Measurements from ENCODE around the gene MGAT1. TPM values are rescaled to one million over a fixed set of nuclear protein-coding genes. Genes with fewer than 3 reads are reported as not detected.

MGAT1 gene
- total RNA-seq, 4 donors from 2014 or later = 67.6 to 136 (median 99.5) TPM

- Histone ChIP-seq H3K4me1 (peaks cover 4 to 44% of the 10 kb centered on the region in 2 donors), H3K36me3 (no peaks in the 10 kb centered on the region), H3K9me3 (no peaks in the 10 kb centered on the region), H3K27ac (peak overlapping the region; percentile 95 to 99), H3K4me3 (peak overlapping the region; percentile 80 to 99), H3K27me3 (no peaks in the 10 kb centered on the region)
- intact Hi-C loops (cut with DNase I; ENCODE audit: low total_unique reads) = no loop called here
- DNase-seq = peak; percentile 45 to 58
- TF ChIP-seq CTCF (IDR thresholded peaks at IDR 0.05) (peak in 2 of 4 experiments; percentile 11 to 28), POLR2A (IDR thresholded peaks at IDR 0.05) (no peak)
Measured at GRCh38 chr5:180803181-180804128, 849 bp upstream of the MGAT1 start.

- H3K4me3 ChIP-seq = peak overlapping the region; percentile 80 to 99
- H3K9me3 ChIP-seq = no peaks in the 10 kb centered on the region
- TF ChIP-seq CTCF (IDR thresholded peaks at IDR 0.05) (no peak), POLR2A (IDR thresholded peaks at IDR 0.05) (no peak)
- peak overlapping the region; percentile 95 to 99 for H3K27ac ChIP-seq
- intact Hi-C loops (cut with DNase I; ENCODE audit: low total_unique reads) = no loop called here
- H3K27me3 ChIP-seq = no peaks in the 10 kb centered on the region
- H3K36me3 ChIP-seq = no peaks in the 10 kb centered on the region
- no peak for DNase-seq
- H3K4me1 ChIP-seq = peaks cover 4 to 43% of the 10 kb centered on the region in 2 donors
Measured at GRCh38 chr5:180801596-180802324, 846 bp downstream of the MGAT1 start.

DNA sequence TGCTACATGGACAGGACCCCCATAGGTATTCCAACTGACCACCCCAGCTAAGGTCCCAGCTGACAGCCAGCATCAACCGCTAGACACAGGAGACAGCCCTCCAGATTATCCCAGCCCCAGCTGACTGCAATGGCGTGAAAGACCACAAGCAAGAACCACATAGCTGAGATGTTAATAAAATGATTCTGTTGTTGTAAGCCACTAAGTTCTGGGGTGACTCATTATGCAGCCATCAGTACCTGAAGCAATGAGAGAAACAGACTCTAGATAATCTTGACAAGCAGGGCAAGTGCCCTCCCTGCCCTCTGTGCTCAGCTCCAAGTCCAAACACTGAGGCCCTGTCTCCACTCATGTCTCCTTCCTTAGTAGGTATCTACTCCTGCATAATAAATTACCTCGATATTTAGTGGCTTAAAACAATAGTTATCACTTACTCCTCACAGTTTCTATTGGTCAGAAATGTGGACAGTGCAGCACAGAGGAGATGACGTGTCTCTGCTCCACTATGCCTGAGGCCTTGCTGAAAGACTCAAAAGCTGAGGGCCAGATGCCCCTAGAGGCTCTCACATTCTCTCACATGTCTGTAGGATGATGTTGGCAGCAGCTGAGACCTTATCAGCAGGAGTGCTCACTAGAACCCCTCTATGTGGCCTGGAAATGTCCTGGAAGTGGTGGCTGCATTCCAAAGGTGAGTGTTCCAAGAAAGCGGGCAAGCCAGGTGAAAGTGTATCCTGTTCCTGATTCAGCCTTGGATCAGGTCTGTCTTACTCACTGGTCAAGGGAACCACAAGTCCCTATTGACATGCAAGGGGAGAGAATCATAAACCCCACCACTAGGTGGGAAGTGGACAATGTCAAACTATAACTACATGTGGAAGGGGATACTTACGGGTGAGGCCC is 2.5 kb downstream of the MGAT1 start:
- TF ChIP-seq POLR2A (IDR thresholded peaks at IDR 0.05) = no peak
- TF ChIP-seq CTCF (IDR thresholded peaks at IDR 0.05) = no peak
- no peak for DNase-seq
- Histone ChIP-seq H3K27me3 (no peaks in the 10 kb centered on the region), H3K27ac (peak overlapping the region in 1 of 2 donors; percentile 95), H3K9me3 (no peaks in the 10 kb centered on the region), H3K4me3 (no peak overlapping the region), H3K4me1 (peaks cover 4 to 43% of the 10 kb centered on the region in 2 donors), H3K36me3 (no peaks in the 10 kb centered on the region)
- intact Hi-C loops (cut with DNase I; ENCODE audit: low total_unique reads) = no loop called here

DNA sequence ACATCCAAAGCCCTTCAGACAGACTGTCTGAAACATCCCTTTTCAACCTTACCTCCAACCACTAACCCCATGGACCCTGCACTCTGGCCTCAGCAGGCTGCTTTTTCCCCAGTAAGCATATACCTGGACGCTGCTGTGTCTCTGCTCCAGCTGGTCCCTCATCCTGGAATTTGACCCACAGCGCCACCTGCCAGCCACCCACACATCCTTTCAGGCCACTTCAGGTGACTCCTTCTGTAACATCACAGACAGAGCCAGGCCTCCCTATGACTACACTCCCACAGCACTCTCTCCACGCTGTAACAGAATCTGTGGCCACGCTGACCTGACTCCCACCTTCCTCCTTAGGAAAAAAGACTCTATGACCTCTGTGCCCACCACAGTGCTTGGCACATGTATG is 3.4 kb downstream of the MGAT1 start:
- intact Hi-C loops (cut with DNase I; ENCODE audit: low total_unique reads) = no loop called here
- H3K9me3 ChIP-seq = no peaks in the 10 kb centered on the region
- TF ChIP-seq POLR2A (IDR thresholded peaks at IDR 0.05) = no peak
- TF ChIP-seq CTCF (IDR thresholded peaks at IDR 0.05) = peak in 1 of 4 experiments; percentile 8
- H3K27me3 ChIP-seq = no peaks in the 10 kb centered on the region
- no peak overlapping the region for H3K27ac ChIP-seq
- no peaks in the 10 kb centered on the region for H3K36me3 ChIP-seq
- DNase-seq = no peak
- peaks cover 4 to 34% of the 10 kb centered on the region in 2 donors for H3K4me1 ChIP-seq
- H3K4me3 ChIP-seq = no peak overlapping the region

Data from uterus (tissue), 4 donors.